Stimulated activated CD8-positive, alpha-beta memory T cell treated with anti-CD3 and anti-CD28 coated beads, Interleukin-15, amount 100 ng/mL, for 24 hours (primary cell): Measurements from ENCODE around the gene PLXNC1.

ENCODE experiments used
- DNase-seq: peaks from one replicate; pipeline ENCODE4 v3.0.0-alpha.2; 2020; ENCODE audit warnings: low read depth

PLXNC1 gene

DNA sequence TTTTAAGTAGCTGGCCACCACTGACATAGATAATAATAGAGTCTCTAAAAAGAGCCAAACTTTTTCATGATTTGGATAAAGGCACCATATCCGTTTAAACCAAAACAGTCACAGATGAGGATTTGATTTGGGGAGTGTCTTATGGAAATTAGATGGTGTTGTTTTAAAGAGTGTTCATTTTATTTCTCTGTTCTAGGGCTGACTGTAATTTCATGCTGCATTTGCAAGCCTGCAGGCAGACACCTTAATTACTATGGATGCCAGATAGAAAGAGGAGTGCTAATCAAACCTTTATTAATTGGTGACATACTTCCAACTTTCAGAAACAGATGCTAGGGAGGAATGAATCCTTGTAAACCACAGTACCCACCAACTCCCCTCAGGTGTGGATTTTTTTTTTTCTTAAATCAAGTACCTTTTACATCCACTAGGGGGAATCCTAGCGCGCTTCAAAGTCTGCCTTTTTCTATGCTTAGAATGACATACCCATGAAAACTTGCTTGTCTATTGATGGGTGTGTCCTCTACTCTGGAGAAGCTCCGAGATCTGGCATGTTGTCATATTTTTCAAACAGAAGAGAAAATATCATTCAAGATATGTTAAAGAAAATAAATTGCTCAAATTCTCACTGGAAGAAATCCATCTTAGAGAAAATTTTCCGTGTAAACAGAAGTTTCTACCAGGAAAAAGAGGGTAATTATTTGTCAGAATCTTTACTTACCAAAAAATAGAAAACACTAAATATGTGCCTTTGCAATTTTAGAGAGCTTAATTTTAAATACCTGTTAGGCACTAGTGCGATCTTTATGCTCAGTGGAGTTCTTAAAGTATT, 14.2 kb upstream of the PLXNC1 start:
- DNase-seq = no peak

GRCh38 chr12:94135896-94136295, 12.5 kb upstream of the PLXNC1 start:
- no peak for DNase-seq

- DNase-seq = no peak
Measured at GRCh38 chr12:94139816-94140215, 8.6 kb upstream of the PLXNC1 start.

GRCh38 chr12:94140556-94140955, 7.8 kb upstream of the PLXNC1 start:
- no peak for DNase-seq

DNA sequence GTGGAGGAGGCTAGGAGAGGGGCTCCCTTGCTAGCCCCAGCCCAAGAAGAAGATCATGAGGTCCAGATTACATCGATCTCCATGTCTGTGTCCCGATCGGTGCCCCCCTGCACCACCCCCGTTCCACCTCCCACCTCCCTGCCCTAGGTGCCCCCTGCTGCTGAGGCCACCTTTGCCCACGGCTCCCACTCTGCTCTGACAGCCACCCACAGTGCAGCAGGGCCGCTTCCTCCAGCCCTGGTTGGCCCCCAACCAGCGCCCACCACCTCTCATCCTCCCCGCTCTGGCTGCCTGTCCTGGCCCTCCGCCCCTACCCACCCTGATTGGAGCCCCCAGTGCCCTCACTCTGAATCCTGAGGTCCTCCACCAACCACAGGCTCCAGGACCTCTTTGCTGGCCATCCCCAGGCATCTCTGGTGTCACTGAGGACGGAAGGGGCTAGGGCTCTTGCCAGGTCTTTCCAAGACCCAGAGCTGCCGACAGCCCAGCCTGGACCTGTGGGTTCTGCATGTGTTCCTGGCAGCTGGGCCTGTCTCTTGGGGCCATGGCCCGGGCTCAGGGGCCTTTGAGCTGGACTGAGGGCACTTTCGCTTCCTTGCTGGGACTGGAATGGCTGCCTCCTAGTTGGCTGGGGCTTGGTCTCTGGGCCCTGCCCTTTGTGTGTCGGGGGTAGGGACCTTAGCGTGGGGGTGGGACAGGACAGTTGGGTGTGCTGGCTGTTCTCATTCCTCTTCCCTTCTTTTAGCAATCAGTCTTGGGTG, 7.2 kb upstream of the PLXNC1 start:
- DNase-seq = no peak

DNA sequence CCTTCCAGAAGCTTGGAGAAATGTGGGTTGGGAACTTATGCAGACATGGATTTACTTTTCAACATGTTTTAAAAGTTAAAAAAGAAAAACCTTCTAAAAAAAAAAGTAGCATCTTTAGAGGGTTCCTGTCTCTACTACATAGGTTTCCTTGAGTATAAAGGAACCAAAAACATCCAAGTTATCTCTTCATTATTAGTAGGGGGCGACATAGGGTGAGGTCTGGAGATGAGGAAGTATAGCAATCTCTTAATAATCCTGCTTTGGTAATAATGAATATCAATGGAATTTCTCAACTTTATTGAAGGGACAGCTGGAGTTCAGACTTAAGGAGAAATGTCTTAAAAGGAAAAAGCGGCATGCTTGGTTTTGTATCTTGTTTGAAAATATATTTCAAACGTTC, 6.5 kb upstream of the PLXNC1 start:
- no peak for DNase-seq

DNA sequence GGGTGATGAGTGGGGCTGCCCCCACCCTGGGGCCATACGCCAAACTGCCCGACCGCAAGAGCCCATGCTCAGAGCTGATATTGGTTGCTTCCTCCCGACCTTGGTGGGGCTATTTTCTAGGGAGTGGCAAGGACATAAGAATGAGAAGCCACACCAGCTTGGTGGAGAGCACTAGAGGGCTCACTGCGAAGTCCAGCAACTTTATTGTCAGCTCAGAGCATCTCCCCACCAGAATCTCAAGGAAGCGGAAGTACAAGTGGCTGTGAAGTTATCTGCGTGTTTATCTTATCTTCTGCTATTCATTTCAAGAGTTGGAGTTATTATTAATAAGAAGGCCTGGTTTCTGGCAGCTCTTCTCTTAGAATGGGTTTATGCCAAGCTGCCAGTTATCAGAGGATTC, 4.9 kb upstream of the PLXNC1 start:
- DNase-seq = no peak

DNA sequence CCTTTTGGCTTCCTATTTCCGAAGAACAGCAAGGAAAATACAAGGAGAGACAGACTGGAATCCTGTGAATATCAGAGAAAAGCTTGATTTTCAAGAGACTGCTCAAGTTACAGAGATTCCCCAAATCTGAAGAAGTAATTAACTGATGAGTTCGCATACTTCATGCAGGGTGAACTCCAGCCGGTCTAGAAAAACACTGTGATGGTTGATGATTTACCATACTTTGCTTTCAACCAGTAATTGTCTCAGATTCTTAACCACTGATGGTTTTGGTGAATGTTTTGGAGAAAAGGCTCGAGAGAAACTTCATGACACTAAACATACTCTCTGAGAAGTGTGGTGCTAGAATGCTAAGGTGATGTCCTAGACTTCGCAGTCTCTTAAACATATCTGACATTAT, 4.4 kb upstream of the PLXNC1 start:
- DNase-seq = no peak

GRCh38 chr12:94144781-94145180, 3.6 kb upstream of the PLXNC1 start:
- no peak for DNase-seq

GRCh38 chr12:94145191-94145983, 3.0 kb upstream of the PLXNC1 start:
- DNase-seq = no peak

DNA sequence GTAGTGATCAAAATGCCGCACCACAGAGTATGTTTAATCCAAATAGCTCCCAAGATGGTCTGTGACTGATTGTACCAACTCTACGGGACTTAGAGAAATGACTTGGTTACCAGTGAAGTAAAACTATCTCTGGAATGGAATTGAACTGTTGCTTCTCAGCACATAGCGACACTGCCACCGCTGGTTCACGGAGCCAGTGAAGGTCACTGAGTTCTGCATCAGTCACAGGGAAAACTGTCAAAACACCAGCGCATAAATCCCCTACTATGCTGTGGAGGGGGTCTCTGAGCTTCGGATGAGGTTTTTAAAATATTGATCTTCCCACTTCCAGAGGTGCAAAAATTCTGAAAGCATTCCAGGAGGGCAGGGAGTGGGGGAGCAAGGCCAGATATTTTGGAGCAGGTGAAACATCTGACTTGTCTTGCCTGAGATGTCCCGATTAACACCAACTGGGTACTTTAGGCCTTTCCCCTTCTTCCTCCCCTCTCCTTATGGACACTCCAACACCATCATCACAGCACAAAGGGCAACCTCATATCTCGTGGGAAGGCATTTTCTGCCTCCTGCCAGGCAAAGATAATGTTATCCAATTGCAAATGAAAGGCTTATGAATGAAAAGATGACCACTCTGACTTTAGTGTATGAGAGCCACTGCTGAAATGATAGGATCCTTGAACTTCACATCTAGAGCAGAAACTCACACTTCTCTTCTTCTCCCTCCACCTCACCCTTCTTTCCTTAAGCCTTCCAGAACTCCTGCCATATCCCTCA, 2.0 kb upstream of the PLXNC1 start:
- DNase-seq = no peak

- DNase-seq = no peak
Measured at GRCh38 chr12:94147387-94147990, 888 bp upstream of the PLXNC1 start.

- no peak for DNase-seq
Measured at GRCh38 chr12:94148739-94149118, 352 bp downstream of the PLXNC1 start.

GRCh38 chr12:94149119-94149780, 873 bp downstream of the PLXNC1 start:
- DNase-seq = no peak

GRCh38 chr12:94149781-94150239, 1.4 kb downstream of the PLXNC1 start:
- DNase-seq = no peak

DNA sequence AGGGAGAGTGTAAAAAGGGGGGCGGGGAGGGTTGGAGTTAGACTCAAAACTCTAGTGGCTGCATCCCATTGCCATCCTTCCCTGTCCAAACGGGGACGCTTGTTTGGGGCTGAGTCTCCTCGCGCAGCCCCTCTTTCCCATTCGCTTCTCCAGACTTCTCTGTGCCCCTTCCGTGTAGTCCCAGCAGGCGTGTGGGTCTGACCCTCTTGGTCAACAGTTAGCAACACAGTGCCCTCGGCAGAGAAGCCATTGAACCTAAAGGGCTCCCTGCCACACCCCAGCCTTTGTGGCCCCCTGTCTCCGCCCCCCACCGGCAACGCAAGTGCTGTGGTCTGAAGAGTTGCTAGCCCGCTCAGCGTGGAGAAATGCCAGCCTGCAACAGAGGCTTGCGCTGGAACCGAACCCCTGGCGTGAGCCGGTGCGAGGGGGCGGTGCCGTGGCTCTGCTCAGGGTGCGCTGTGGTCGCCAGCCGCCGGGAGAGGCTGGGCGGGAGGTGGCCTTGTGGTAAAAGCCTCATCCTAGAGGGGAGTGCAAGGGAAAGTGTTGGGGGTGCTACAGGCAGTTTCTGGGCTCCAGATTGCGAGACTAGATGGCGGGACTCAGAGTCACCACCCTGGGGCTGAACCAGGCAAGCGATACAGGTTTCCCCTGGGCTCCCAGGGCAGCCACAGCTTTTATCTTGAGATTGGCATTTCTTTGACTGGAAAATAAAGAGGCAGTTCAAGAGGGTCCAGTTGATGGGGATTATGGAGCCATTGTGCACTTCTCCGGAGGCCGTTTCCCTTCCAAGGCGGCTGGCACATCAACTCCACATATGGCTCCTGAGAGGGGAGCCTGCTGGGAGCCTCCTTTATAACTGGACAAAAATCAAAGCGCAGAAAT, 2.1 kb downstream of the PLXNC1 start:
- DNase-seq = no peak

- DNase-seq = no peak
Measured at GRCh38 chr12:94151582-94151981, 3.2 kb downstream of the PLXNC1 start.

DNA sequence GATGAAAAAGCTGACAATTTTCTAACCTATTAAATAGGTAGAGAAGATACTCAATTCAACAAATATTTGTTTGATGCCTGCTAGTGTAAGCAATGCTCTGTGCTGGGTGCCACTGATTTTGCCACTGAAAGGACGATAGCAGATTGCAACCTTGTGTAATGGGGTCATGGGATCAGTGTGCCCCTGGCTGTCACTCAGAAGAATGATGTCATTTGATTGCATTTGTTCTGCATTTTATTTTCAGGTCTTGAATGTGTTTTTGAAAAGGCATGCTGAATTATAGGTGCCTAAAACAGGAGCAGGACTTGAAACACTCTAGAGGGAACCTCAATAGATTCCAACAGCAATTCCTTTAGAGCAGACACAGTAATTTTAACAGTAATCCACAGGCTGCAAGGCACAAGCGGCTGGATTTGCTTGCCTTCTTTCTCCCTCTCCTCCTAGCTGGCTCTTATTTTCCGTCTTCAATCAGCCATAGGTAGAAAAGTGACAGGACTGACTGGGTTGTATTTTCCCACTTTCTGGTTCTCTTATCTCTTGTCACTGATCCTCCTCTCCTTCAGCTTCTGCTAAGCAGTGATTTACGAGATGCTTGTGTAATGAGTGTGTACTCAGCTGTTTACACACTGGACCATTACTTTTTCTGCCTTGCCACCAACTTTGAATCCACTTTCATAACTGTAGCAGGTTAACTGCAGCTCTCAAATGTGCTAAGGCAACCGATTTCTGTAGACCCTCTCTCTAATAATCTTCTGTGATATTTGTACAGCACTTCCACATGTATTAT, 4.1 kb downstream of the PLXNC1 start:
- no peak for DNase-seq

DNA sequence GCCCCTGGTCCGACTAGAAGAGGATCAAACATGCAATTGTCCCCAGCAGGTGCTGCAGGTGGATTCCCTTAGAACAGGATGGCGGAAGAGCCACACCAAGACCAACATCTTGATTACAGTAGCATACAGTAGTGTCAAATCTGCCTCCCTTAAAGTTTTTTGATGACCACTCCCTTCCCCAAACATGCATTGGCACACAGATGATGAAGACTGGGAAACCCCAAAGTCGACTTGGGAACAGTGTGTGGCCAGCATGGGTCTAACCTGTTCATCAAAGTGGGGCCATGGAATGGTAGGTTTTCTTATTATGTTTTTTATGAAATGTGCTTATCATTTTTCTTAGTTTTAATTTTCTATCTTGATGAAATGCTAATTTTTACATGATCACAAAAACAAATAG, 8.8 kb downstream of the PLXNC1 start:
- DNase-seq = no peak
